A673 (cell line): Measurements from ENCODE around the gene FNBP1L.

Experiments
- EZH2 ChIP-seq: fragments of 200-600 bp; sonication (generic); IDR thresholded peaks from 2 replicates; pipeline ENCODE4 v1.6.1; 2017; ENCODE audit warnings: borderline replicate concordance, low read depth, mild to moderate bottlenecking, mixed read lengths, antibody characterized with exemption, low read length; ENCODE audit not compliant: poor library complexity, severe bottlenecking
- TF ChIP-seq, protein P1 (sequence below): fragments of 300-800, 200-600 bp; sonication (generic); conservative IDR thresholded peaks from 2 replicates; pipeline ENCODE4 v1.5.1; 2017; ENCODE audit warnings: low read depth, mild to moderate bottlenecking, antibody characterized with exemption, low read length, moderate library complexity, mixed read lengths

DNA sequence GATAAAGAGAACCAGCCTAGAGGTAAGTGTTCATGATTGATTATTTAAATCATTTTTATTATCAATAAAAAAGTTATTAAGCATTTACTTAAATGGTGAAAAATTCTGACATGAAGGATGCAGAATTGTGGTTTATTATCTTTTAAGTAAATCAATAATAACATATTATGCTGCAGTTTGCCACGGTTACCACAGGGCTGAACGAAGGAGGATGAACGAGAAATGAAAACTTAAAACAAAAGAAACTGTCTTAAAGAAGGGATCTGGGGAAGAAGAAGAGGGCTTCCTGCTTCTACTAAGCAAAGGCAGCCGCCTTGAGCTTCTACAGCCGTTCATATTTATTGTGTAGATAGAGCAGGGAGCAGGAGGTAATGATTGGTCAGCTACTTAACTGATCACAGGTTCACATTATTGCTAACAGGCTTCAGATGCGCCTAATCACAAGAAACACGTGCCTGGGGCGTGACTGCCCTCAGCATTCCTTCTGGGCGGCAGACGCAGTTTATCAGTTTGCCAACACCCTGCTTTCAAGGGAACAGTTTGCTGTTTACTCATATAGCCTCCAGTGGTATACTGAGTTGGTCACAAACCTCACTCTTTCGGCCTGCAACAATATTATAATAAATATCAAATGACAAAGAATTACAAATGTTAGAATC is 5.8 kb upstream of the FNBP1L start:
- TF ChIP-seq, protein P1, sequence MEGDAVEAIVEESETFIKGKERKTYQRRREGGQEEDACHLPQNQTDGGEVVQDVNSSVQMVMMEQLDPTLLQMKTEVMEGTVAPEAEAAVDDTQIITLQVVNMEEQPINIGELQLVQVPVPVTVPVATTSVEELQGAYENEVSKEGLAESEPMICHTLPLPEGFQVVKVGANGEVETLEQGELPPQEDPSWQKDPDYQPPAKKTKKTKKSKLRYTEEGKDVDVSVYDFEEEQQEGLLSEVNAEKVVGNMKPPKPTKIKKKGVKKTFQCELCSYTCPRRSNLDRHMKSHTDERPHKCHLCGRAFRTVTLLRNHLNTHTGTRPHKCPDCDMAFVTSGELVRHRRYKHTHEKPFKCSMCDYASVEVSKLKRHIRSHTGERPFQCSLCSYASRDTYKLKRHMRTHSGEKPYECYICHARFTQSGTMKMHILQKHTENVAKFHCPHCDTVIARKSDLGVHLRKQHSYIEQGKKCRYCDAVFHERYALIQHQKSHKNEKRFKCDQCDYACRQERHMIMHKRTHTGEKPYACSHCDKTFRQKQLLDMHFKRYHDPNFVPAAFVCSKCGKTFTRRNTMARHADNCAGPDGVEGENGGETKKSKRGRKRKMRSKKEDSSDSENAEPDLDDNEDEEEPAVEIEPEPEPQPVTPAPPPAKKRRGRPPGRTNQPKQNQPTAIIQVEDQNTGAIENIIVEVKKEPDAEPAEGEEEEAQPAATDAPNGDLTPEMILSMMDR = no peak
- no peak for TF ChIP-seq EZH2
